Activated naive CD8-positive, alpha-beta T cell treated with anti-CD3 and anti-CD28 coated beads, Interleukin-2, amount 50 U/mL, for 16 hours (primary cell): ENCODE data around the gene ADRA2A.

Experiments used
- DNase-seq: peaks from one replicate; pipeline ENCODE4 v3.0.0-alpha.2; 2020; ENCODE audit warnings: low read depth, low spot score

The ADRA2A gene

DNA sequence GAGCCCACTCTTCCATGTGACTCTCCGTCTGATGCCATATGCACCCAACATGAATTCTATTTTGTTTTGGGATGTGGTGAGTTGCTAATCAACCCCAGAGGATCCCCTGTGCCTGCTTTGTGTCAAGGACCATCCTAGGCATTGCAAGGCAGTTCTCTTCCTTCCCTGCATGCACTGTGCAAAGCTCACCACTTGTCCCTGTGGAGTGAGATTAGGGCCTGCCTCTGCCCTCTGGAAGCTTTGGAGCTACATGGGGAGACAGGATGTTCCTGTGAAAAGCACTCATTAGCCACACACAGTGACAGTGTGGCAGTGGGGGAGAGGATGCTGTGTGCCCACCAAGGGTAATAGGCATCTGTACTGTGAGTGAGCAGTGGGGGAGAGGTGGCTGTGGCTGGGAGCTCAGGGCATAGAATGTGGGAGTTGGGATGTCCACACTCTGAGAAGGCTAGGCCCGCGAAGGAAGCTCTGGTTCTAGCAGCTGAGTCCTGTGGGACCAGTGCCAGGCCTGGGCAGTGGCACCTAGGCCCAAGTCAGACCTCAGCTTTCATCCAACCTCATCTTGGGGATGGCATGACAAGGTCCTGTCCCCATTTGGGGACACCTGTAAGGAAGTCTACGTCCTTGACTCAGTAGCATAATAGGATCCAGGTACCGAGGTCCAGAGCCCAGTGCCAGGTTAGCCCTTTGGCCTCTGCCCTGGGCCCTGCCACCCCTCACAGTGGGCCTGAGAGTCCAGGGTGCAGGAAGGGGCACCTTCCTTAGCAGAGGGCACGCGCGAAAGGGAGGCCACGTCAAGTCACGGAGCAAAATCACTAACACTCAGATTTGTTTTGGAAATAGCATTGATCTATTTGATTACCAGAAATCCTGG, 6.6 kb downstream of the ADRA2A start:
- no peak for DNase-seq

DNA sequence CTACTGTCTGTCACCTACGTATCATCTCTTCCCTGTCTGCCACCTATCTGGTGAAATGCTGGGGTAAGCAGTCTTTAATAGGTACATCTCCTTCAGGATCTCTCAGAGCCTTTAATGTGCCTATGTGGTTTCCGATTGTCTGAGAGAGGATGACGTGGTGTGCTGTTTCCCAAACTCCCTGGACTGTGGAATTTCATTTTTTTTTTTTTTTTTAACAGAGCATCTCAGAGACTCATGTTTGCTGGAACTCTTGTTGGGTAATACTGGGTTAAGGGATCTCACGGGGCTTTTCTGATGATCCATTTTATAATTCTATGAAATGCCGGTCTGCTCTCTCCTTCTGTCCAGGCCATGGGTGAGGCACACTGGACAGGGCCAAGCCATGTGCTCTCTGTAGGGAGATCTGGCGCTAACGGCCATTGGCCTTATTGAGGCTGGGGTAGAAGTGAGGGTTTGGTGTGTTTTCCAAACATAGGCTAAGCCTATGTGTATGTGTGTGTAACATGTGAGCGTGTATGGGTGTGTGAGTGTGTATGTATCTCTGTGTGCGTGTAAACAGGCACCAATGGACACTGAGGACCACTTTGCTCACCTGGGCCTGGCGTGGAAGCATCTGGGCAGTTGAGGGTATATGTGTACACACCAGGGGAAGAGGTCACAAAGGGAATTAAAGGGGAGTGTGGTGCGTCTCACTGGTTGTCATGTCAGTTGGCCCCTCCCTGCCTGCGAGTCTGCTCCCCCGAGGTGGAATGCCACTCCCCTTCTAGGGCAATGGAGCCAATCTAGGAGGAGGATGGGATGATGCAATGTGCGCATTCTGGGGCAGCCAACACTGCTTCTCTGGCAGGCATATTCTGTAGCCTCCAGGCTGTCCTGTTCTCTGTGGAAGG, 7.8 kb downstream of the ADRA2A start:
- DNase-seq, result no peak

DNA sequence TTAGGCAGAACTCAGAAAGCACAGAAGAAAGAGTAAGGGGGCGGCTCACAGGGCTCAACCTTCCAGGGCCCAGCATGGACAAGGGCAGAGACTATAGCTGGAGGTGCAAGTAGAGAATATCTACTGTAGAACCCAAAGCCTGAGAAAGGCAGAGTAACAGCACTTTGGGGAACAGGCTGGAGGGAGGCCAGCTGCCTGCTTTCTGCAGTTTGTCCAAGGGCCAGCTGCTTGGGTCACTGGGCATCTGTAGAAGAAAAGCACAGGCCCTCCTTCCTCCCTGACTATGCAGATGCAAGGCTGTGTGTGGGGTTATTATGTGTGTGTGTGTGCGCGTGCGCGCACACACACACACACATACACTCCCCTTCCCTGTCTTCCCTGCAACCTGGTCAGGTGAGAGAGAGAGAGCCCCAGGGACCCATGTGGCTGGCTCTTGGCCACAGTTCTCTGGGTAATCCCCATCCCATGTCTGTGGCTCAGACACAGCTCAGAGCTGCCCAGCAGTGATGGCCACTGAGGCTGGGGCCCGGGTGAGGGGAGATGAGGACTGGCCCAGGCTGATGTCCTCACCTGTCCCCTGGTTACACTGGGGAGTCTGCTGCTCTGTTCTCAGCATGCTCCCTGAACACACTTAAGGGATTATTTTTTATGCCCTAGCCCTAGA, 9.0 kb downstream of the ADRA2A start:
- DNase-seq, result no peak

DNA sequence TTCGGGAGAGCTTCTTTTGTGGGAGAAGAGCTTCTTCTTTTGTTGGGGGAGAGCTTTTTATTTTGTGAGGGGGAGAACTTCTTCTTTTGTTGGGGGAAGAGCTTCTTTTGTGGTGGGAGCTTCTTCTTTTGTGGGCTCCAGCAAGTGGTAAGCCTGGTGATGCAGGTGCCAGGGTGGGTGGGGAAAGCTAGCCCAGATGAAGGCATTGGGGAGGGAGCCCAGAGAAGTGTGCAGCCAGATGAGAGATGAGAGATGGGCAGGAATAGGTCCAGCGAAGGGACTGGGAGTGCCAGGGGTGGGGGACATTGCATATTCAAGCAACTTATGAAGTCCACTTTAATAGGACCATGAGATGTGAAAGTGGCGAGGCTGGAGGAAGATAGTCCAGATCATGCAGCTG, 9.7 kb downstream of the ADRA2A start:
- no peak for DNase-seq

DNA sequence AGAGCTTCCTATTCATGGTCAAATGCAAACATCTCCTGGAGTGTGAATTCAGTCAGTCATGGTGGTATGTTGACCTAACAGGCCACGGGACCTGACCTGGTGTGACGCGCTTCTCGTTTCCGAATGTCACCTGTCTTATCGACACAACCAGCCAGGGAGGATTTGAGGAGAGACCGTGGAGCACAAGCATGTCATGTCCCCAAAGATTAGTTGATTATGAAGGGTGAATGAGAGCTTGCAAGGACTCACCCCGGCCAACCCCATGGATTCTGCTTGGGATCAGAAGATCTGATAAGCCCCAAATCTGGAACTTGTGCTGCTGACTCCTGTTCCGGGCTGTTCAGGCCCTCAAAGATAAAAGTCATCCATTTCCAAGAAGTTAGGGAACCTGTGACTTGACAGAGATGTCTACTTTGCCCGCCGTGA, 10.5 kb downstream of the ADRA2A start:
- no peak for DNase-seq

DNA sequence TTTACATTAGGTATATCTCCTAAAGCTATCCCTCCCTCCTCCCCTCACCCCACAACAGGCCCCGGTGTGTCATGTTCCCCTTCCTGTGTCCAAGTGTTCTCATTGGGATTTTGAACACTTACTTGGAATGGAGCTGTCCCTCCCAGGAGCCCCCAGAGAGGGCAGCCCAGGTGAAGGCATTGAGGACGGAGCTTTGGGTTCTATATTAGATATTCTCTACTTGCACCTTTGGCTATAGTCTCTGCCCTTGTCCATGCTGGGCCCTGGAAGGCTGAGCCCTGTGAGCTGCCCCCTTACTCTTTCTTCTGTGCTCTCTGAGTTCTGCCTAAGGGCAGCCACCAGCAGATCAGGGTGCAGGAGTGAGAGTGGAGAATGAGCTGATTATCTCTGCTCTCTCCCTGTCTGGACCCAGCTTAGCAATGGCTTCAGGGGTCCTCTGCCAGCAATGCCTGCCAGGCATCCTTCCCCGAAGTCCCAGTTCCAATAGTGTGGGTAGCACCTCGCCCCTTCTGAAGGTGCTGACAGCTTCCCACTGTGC, 11.2 kb downstream of the ADRA2A start:
- DNase-seq, result no peak

DNA sequence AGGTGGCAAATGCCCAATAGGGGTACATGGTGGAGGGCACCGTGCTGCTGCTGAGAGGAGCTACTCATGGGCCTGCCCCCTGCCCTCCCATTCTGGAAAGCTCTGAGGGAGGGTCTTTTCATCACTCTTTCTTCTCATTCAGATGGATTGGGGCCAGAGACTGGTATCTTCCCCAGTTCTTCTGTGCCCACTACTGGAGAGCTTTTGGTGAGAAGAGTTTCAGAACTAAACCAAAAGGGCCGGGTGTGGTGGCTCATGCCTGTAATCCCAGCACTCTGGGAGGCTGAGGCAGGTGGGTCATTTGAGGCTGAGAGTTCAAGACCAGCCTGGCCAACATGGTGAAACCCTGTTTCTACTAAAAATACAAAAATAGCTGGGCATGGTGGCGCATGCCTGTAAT, 12.5 kb downstream of the ADRA2A start:
- no peak for DNase-seq

DNA sequence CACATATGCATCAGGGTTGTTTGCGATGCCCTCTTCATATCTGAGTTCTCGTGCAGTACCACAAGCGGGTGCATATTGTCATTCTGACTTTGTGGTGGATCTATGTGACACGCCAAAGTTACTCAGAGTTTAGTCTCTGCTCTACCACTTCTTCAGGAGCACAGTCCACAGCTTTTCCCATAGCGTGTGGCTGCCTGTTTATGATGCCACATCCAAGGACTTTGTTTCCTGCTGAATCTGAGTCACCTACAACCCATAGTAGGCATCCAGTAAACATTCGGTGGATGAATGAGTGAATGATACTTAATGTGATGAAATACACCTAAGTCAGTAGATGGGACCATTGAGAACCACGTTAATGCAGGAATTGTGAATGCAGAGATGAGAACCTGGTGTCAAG, 15.0 kb downstream of the ADRA2A start:
- no peak for DNase-seq

DNA sequence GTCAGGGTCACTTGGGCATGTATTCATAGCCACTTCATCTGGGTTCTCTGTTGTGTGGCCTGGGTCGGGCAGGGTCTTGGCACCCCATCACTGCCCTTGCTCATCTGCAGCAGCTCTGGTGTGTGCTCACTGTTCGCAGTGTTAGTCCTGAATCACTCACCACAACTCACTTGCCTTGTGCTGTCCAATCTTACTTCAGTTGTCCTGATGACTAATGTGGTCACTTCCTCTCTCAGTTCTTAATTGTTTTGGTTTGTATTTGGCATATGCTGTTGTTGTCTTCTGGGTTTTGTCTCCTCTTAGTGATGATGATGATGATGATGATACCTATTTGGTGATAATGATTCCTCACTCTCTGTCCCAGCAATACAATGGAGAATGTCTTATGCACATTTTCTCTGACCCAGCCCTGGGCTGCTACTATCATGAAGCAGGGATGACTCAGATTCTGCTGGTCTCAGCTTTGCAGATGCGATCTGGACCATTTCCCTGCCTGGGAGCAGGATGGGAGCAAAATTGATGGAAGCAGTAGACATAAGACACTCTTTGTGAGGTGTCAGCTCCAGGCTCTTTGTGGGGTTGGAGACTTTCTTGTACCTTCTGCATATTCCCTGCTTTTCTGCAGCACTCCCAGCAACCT, 17.0 kb downstream of the ADRA2A start:
- no peak for DNase-seq

DNA sequence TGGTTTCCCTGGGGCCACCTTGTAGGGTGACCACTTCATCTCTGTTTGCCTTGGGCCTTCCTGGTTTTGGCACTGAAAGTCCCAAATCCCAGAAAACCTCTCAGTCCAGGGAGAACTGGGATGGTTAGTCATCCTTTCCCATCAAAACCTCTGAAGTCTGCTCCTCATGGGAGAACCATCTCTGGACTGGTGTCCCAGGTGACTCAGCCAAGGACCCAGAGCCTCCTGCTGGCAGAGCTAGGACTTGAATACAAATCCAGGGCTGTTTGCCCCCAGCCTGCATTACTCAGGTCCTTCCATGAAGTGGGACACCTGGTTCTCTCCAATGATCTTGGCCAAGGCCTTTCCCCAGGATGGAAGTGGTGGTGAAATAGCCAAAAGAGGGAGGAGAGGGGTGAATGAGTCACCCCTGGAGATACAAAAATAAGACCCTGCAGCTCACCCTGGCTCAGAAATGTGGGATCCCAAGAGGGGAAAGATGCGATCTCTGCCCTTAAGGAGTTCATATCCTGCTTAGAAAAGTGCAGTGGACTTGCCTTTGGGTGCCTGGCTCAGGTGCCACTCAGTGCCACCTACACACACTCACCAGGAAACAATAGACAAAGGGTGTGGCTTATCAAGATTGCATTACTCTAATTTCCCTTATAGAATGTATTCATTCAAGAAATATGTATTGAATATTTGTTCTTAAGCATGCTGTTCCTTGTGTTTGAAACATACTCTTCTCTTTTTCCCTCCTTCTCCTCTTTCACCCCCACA, 22.0 kb downstream of the ADRA2A start:
- no peak for DNase-seq

DNA sequence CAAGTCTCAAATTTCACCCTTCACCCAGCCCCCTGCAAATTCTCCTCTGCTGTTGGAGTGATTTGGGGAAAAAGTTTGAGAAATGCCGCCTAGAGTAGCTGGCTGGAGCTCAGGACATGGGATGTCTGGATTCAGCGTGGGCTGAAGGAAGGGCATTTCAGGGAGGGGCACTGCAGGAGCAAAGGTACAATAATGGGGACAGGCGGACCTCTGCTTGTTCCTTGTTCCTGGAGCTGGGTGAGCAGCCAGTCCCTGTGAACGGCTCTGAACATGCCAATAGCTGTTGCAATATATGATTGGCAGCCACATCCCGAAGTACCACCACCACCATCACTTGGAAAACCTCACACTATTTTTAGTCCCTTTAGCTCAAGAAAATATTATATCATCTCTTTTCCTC, 23.4 kb downstream of the ADRA2A start:
- no peak for DNase-seq

DNA sequence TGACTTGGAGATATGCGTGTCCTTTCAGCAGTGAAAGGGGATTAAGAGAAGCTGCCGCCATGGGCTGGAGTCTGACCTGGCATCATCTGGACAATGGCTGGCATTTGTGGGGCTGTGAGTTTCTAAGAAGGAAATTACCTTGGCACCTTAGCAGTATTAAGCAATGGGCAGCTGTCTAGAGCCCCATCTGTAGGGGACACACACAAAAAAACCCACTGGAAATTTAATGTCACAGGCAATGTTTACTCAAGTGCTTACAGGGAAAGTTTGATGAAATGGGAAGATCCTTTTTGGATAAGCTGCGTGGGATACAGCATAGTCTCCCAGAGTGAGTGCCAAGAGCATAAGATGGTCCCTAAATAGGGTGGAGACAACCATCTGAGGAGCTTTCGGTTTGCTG, 25.0 kb downstream of the ADRA2A start:
- DNase-seq, result no peak

DNA sequence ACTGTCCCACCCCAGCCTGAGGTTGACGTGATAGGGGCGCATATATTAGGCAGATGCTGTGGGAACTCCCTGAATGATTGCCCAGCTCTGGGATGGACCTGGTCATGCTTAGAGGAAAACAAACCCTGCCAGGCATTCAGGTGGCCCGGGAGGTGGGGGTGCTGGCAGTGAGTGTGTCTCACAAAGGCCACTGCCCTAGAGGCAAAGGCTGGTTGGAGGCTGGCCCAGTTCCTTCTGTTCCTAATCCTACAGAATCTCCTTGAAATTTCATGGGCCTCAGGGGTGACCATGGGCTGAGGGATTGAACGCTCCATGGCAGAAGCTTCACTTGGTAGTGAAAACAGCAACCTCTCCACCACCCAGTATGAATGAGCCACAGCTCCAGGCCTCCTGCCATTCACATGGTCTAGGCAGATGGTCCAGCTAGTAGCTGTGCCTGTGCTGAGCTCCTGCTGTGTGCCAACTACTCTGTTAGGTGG, 25.6 kb downstream of the ADRA2A start:
- DNase-seq, result no peak

DNA sequence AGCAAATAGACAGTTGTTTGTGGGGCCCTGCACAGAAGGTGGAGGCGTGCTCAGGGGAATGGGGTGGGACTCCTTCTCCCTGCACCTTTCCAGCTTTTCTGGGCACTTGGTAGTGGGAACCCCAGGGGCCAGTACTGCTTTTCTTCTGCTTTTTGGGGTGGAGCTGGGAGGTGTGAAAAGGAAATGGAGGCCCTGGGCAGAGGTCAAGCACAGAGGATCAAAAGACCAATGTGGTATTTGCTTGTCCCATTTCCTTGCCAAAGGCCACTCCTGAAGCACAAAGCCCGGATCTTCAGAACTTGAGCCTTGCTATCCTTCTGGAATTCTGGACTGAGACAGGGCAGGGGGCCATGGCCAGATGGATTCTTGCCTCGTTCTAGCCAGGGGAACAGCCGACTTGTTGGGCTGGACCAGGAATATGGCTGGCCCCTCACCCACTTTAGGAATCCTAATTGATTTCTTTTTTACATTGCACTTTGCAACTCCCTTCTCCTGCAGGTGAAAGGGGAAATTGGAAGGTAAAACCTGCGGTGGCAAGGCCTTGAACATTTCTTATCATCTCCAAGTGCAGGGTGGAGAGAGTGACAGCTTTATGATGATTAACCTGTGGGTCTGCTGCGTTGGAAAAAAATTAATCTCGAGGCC, 26.5 kb downstream of the ADRA2A start:
- DNase-seq, result no peak

DNA sequence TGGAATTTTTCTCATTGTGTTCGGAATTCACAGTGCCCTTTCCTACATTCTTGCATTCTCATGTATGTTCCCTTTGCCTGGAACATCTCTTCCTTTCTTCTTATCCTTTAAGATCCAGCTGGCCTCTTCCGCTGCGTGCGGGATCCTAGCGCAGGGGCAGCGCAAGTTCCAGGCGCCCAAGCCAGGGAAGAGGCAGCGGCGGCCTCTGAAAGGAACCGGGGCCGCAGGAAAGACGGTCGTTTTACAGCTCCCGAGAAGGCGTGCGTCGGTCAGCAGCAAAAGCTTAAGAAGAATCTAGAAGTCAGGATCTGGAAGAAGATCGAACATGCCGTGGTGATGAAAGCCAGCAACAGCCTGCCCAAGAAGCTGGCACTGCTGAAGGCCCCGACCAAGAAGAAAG, 28.0 kb downstream of the ADRA2A start:
- DNase-seq, result no peak

DNA sequence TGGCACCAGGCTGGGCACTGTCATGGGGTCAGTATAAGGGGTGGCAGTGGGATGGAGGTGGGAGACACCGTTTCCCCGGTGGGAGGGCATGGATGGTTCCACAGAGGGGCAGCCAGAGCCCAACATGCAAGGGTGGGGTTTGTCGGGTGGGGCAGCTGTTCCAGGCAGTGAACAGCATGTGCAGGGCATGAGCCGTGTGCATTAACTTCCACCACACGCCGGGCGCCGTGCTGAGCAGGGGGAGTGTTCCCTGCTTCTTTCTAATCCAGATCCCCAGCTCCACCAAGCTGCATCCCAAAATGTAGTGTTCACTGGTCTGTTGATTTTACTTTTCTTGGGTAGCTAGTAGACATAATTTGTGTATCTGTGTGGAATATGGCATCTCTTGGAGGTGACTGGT, 29.3 kb downstream of the ADRA2A start:
- no peak for DNase-seq

DNA sequence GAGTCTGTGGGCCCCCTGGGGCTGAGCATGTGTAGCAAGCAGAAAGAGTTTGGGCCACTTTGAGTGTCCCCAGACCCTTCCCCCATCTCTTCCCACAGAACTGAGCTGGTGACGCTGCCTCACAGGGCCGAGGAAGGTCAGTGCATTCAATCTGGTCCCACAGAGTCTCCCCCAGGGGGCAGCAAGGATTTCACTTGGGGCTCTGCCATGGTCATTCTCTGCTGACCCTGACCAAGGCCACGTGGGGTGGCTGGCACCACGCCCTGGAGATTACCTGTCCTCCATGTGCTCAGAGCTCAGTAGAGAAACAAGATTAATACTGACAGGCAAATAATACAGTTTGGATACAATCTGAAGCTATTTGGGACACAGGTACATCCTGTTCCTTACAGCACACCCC, 30.2 kb downstream of the ADRA2A start:
- no peak for DNase-seq

DNA sequence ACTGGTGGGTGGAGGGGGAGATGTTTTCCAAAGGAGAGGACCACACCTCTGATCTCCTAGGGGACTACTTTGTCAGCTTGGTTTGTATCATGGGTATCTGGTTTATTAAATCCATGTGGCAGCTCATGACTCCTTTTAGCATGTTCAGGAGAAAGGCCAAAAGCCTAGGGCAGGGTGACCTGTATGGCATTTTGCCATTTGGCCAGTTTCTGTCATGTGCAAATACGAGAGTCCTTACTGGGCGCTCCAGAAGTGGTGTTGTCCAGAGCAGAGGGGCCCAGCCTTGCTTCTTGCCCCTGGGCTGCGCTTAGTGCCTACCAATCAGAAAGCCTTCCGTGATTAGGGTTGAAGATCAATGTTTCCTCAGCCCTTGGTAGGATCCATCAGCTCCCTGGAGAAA, 31.0 kb downstream of the ADRA2A start:
- DNase-seq, result no peak

DNA sequence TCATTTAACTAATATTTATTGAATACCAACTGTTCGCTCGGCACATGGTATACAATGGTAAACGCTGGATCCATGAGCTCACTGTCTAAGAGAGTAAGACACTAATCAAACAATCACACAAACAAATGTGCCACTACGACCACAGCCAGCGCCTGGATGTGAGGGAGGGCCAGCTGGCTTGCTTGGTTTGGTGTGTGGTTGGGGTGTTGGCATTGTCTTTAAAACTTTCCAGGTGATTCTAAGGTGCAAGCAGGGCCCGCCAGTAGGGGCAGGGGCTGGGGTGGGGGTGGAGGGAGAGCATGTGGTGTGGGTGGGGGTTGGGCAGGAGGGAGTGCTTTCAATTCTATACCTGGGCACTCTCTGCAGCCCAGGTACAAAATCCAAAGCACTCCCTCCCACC, 31.6 kb downstream of the ADRA2A start:
- no peak for DNase-seq
